Small intestine (tissue), 7 donors: ENCODE results near the gene NUBP1. TPM values are rescaled to one million over a fixed set of nuclear protein-coding genes. Genes with fewer than 3 reads are reported as not detected.
"Not testable (repeated sequence)": the region's sequence is repeated elsewhere in the genome, so short reads cannot be mapped to it uniquely, and the experiment has no call there.

Experiments used
- DNase-seq, 2 donors: peaks; one replicate each; pipeline versions ENCODE4 v3.0.0 to v3.0.0-alpha.2; 2013
- FAIRE-seq: peaks from 2 replicates; lab custom pipeline; 2012; peaks lifted over from hg19 to GRCh38; lab: Jason Lieb, UNC
- H3K27ac ChIP-seq, 3 donors: one replicate each; pipeline ENCODE4 v1.5.1; 2013; ENCODE audit warnings: low read length in 2 of 3, mild to moderate bottlenecking in 2 of 3, control low read depth in 1 of 3, inconsistent platforms in 1 of 3, low read depth in 1 of 3, moderate library complexity in 1 of 3
- H3K27me3 ChIP-seq, 3 donors: one replicate each; pipeline ENCODE4 v1.6.1; 2013; ENCODE audit warnings: low read length in 3 of 3, inconsistent platforms in 1 of 3; ENCODE audit not compliant: control insufficient read depth in 3 of 3, insufficient read depth in 3 of 3
- H3K36me3 ChIP-seq, 3 donors: one replicate each; pipeline ENCODE4 v1.6.1; 2013; ENCODE audit warnings: low read length in 3 of 3, inconsistent platforms in 1 of 3, low read depth in 1 of 3, mild to moderate bottlenecking in 1 of 3, moderate library complexity in 1 of 3; ENCODE audit not compliant: control insufficient read depth in 3 of 3, insufficient read depth in 2 of 3
- H3K4me1 ChIP-seq, 3 donors: one replicate each; pipeline ENCODE4 v1.6.1; 2013; ENCODE audit warnings: low read length in 2 of 3, inconsistent platforms in 1 of 3, low read depth in 1 of 3, mild to moderate bottlenecking in 1 of 3, moderate library complexity in 1 of 3; ENCODE audit not compliant: control insufficient read depth in 3 of 3, insufficient read depth in 2 of 3
- H3K4me3 ChIP-seq, 3 donors: one replicate each; pipeline ENCODE4 v1.5.1; 2013; ENCODE audit warnings: low read length in 3 of 3, control low read depth in 1 of 3, inconsistent platforms in 1 of 3, low read depth in 1 of 3, mild to moderate bottlenecking in 1 of 3, moderate library complexity in 1 of 3
- H3K9me3 ChIP-seq, 2 donors: one replicate each; pipeline ENCODE4 v1.6.1; 2013; ENCODE audit warnings: low read depth in 1 of 2, low read length in 1 of 2; ENCODE audit not compliant: control insufficient read depth in 2 of 2, insufficient read depth in 1 of 2
- WGBS, 3 donors: extraction: QIAGEN DNeasy Blood & Tissue Kit; methylation state at CpG; one replicate each; pipeline ENCODE4 v1.1.7; 2013; 5-methylcytosine and 5-hydroxymethylcytosine counted together
- polyA plus RNA-seq, 4 donors: library from polyadenylated mRNA; stranded (reverse) in 3 of 4; unstranded in 1 of 4; fragments of 200-250 nt in 3 of 4; fragments of 120-200 nt in 1 of 4; gene quantifications; one replicate each; pipeline versions ENCODE4 v1.2.1 to v1.2.3, GENCODE V29; 2013
- donor health status: healthy with polysubstance abuse.
- donor health status: control.
- donor health status: control.
- donor health status: Bipolar disorder and iron deficiency.
- donor health status: healthy.

Gene NUBP1
- polyA plus RNA-seq, 4 donors, result 26.1 to 47.4 (median 36.2) TPM

DNA sequence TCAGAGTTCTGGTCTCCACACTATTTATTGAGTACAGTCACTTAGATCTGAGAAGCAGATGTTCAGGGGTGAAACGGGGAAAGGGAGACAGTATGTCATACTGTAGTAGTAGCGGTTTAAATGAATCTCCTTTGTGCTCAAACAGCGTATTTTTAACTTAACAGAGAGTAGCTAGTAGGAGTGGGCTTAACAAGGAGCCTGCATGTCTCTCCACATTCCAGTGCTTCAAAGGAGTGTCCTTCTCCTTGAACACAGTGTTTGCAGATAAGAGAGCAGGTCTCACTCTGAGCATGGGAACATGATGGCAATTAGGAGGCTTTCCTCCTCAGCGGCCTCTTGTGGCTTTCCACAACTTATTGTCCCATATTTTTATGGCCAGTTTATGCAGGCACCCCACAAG lies 45.0 kb downstream of the NUBP1 start:
- not testable (repeated sequence) for H3K9me3 ChIP-seq, DNase-seq, H3K27me3 ChIP-seq, FAIRE-seq, H3K4me1 ChIP-seq, H3K36me3 ChIP-seq, H3K27ac ChIP-seq, H3K4me3 ChIP-seq
- WGBS, 3 donors, result 58 to 83% (median 70%) methylated on average over 4 of the region's 4 CpGs

DNA sequence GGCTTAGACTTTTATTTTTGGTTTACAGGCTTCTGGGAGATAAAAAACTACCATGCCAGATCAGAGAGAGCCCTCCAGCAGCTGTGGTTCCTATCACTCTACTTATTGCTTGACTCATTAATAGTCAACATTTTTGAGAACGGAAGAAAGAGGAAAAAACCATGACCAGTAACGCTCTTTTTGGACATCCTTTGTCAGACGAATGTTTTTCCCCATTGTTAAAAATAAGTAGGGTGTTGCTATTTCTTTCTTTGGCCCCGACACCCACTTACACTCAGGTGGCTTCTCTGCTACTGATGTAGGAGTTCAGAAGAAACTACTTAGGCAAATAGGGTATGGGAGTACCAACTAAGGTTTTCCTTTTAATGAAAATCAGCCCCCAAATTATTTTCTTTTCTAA lies 47.4 kb downstream of the NUBP1 start:
- no peak for FAIRE-seq
- Histone ChIP-seq H3K36me3 (no peaks in the 10 kb centered on the region), H3K27me3 (no peaks in the 10 kb centered on the region), H3K4me1 (no peaks in the 10 kb centered on the region), H3K27ac (no peak overlapping the region), H3K9me3 (no peaks in the 10 kb centered on the region), H3K4me3 (no peak overlapping the region)
- 74 to 94% (median 76%) methylated on average over 4 of the region's 4 CpGs for WGBS, 3 donors
- DNase-seq, result no peak

GRCh38 chr16:10799736-10800135 lies 56.1 kb downstream of the NUBP1 start:
- H3K4me3 ChIP-seq, result no peak overlapping the region
- FAIRE-seq, result no peak
- 82 to 89% (median 85%) methylated on average over 3 of the region's 3 CpGs for WGBS, 3 donors
- no peak overlapping the region for H3K27ac ChIP-seq
- no peaks in the 10 kb centered on the region for H3K27me3 ChIP-seq
- no peaks in the 10 kb centered on the region for H3K9me3 ChIP-seq
- no peak for DNase-seq
- H3K4me1 ChIP-seq, result no peaks in the 10 kb centered on the region
- no peaks in the 10 kb centered on the region for H3K36me3 ChIP-seq

DNA sequence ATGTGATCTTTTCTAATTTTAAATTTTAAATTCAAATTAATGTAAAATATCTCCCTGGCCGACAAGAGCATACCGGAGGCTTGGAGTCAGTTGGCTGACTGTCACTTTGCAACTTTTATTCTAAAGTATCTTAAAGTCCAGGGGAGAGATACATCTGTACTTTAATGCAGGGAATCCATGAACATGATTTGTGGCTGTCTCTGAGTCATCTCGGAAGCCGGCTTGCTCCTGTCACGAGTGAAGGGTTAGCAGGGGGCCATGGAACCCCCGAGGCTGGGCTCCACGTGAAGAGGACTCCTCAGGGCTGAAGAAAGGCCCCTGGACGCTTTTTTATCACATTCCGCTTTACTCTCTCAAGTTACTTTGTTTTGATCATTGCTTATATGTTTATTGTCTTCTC lies 61.7 kb downstream of the NUBP1 start:
- Histone ChIP-seq H3K27me3 (no peaks in the 10 kb centered on the region), H3K9me3 (no peaks in the 10 kb centered on the region), H3K4me1 (no peaks in the 10 kb centered on the region), H3K36me3 (no peaks in the 10 kb centered on the region), H3K27ac (no peak overlapping the region), H3K4me3 (no peak overlapping the region)
- 76 to 86% (median 85%) methylated on average over 9 of the region's 9 CpGs for WGBS, 3 donors
- FAIRE-seq (no peak), DNase-seq (no peak)

- Histone ChIP-seq H3K4me3 (no peak overlapping the region), H3K9me3 (no peaks in the 10 kb centered on the region), H3K4me1 (no peaks in the 10 kb centered on the region), H3K27me3 (no peaks in the 10 kb centered on the region), H3K36me3 (no peaks in the 10 kb centered on the region), H3K27ac (no peak overlapping the region)
- DNase-seq (no peak), FAIRE-seq (no peak)
- 85 to 88% (median 88%) methylated on average over 6 of the region's 6 CpGs for WGBS, 3 donors
Measured at GRCh38 chr16:10806698-10807097, 63.1 kb downstream of the NUBP1 start.

DNA sequence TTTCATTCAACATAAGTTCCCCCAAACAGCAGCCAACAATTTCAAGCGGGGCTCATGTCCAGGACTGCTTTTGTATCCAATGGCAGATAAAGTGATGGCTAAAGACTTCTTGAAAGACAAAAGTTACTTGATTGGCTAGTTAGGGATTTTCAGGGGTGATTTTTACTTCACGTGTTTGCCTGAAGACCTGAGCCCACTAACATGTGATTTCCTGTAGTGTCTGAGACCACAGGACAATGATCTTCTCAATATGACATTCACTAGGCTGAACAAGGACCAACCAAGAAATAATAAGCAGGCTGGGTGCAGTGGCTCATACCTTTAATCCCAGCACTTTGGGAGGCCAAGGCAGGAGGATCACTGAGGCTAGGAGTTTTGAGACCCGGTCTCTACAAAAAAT lies 64.6 kb downstream of the NUBP1 start:
- 84 to 100% (median 87%) methylated on average over 3 of the region's 3 CpGs for WGBS, 3 donors
- no peaks in the 10 kb centered on the region for H3K27me3 ChIP-seq
- no peaks in the 10 kb centered on the region for H3K4me1 ChIP-seq
- H3K27ac ChIP-seq, result no peak overlapping the region
- no peak for DNase-seq
- no peaks in the 10 kb centered on the region for H3K36me3 ChIP-seq
- no peaks in the 10 kb centered on the region for H3K9me3 ChIP-seq
- no peak overlapping the region for H3K4me3 ChIP-seq
- FAIRE-seq, result no peak

GRCh38 chr16:10808850-10809249 lies 65.2 kb downstream of the NUBP1 start:
- H3K4me1 ChIP-seq, result no peaks in the 10 kb centered on the region
- no peak overlapping the region for H3K27ac ChIP-seq
- 81 to 91% (median 89%) methylated on average over 3 of the region's 3 CpGs for WGBS, 3 donors
- H3K36me3 ChIP-seq, result no peaks in the 10 kb centered on the region
- H3K4me3 ChIP-seq, result no peak overlapping the region
- no peak for FAIRE-seq
- no peak for DNase-seq
- no peaks in the 10 kb centered on the region for H3K27me3 ChIP-seq
- no peaks in the 10 kb centered on the region for H3K9me3 ChIP-seq

DNA sequence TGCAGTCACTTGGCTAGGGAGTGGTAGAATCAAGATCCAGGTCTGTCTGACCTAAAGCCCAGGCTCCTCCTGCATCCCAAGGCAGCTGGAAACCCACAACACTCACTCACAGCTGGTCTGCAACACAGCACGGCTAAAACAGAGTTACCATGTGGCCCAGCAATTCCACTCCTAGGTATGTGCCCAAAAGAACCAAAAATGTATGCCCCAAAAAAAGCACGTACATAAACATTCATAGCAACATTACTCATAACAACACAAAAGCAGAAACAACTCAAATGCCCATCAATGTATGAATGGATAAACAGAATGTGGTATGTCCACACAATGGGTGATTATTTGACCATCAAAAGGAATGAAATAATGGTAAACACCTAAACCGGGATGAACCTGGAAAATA lies 66.1 kb downstream of the NUBP1 start:
- no peak for DNase-seq
- no peak for FAIRE-seq
- H3K27ac ChIP-seq, result no peak overlapping the region

GRCh38 chr16:10812312-10813098 lies 68.9 kb downstream of the NUBP1 start:
- FAIRE-seq (no peak), DNase-seq (no peak)
- Histone ChIP-seq H3K36me3 (no peaks in the 10 kb centered on the region), H3K27ac (no peak overlapping the region), H3K27me3 (peaks cover 0 to 2% (median 0%) of the 10 kb centered on the region in 3 donors), H3K9me3 (no peaks in the 10 kb centered on the region), H3K4me3 (no peak overlapping the region), H3K4me1 (no peaks in the 10 kb centered on the region)
- 56 to 67% (median 58%) methylated on average over 6 of the region's 6 CpGs for WGBS, 3 donors

More for the DNA sequence above, 66.1 kb downstream of the NUBP1 start:
- no peaks in the 10 kb centered on the region for H3K9me3 ChIP-seq
- 92 to 96% (median 95%) methylated on average over 3 of the region's 3 CpGs for WGBS, 3 donors
- H3K36me3 ChIP-seq, result no peaks in the 10 kb centered on the region
- no peaks in the 10 kb centered on the region for H3K4me1 ChIP-seq
- no peak overlapping the region for H3K4me3 ChIP-seq
- no peaks in the 10 kb centered on the region for H3K27me3 ChIP-seq
